HL-60 (cell line): Measurements from ENCODE around the gene MSLN.

Experiments
- DNase-seq, 2 experiments: peaks; one replicate each; pipeline ENCODE4 v3.0.0-alpha.2; 2010 to 2020; ENCODE audit warnings: low read depth in 1 of 2, low spot score in 1 of 2
- H3K27ac ChIP-seq: fragments of 250-450 bp; sonication (Bioruptor Pico); replicated peaks from 2 replicates; pipeline ENCODE4 v1.5.1; 2020; ENCODE audit warnings: mild to moderate bottlenecking, moderate library complexity
- H3K27me3 ChIP-seq: fragments of 250-450 bp; sonication (Bioruptor Pico); 2 replicates; pipeline ENCODE4 v1.5.1; 2021; ENCODE audit warnings: mild to moderate bottlenecking, moderate library complexity; ENCODE audit not compliant: insufficient read depth, poor library complexity, severe bottlenecking
- H3K4me3 ChIP-seq: replicated peaks from 2 replicates; pipeline ENCODE4 v1.5.1; 2011; ENCODE audit warnings: mild to moderate bottlenecking, control low read depth, low read length; ENCODE audit not compliant: insufficient read depth
- CTCF ChIP-seq: IDR thresholded peaks from one replicate; pipeline ENCODE4 v1.5.1; 2011; ENCODE audit warnings: low read length, control low read depth, inconsistent platforms; ENCODE audit not compliant: insufficient read depth
- GABPA ChIP-seq: IDR thresholded peaks from 2 replicates; pipeline ENCODE4 v1.6.1; 2012; ENCODE audit warnings: low read depth
- POLR2AphosphoS5 ChIP-seq: IDR thresholded peaks from 2 replicates; pipeline ENCODE4 v1.6.1; 2012; ENCODE audit warnings: low read depth
- SPI1 ChIP-seq: IDR thresholded peaks from 2 replicates; pipeline ENCODE4 v1.6.1; 2012; ENCODE audit warnings: low read depth, mild to moderate bottlenecking, borderline replicate concordance
- TF ChIP-seq, protein P1 (sequence below): IDR thresholded peaks from 2 replicates; pipeline ENCODE4 v1.6.1; 2012; ENCODE audit warnings: low read depth; ENCODE audit not compliant: insufficient replicate concordance

Gene MSLN

GRCh38 chr16:794091-794822, 33.7 kb downstream of the MSLN start:
- Histone ChIP-seq H3K27me3 (no peaks in the 10 kb centered on the region), H3K4me3 (no peak overlapping the region), H3K27ac (no peak overlapping the region)
- TF ChIP-seq CTCF, result no peak
- TF ChIP-seq, protein P1, sequence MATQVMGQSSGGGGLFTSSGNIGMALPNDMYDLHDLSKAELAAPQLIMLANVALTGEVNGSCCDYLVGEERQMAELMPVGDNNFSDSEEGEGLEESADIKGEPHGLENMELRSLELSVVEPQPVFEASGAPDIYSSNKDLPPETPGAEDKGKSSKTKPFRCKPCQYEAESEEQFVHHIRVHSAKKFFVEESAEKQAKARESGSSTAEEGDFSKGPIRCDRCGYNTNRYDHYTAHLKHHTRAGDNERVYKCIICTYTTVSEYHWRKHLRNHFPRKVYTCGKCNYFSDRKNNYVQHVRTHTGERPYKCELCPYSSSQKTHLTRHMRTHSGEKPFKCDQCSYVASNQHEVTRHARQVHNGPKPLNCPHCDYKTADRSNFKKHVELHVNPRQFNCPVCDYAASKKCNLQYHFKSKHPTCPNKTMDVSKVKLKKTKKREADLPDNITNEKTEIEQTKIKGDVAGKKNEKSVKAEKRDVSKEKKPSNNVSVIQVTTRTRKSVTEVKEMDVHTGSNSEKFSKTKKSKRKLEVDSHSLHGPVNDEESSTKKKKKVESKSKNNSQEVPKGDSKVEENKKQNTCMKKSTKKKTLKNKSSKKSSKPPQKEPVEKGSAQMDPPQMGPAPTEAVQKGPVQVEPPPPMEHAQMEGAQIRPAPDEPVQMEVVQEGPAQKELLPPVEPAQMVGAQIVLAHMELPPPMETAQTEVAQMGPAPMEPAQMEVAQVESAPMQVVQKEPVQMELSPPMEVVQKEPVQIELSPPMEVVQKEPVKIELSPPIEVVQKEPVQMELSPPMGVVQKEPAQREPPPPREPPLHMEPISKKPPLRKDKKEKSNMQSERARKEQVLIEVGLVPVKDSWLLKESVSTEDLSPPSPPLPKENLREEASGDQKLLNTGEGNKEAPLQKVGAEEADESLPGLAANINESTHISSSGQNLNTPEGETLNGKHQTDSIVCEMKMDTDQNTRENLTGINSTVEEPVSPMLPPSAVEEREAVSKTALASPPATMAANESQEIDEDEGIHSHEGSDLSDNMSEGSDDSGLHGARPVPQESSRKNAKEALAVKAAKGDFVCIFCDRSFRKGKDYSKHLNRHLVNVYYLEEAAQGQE, result no peak
- TF ChIP-seq POLR2AphosphoS5, result no peak
- no peak for TF ChIP-seq GABPA
- TF ChIP-seq SPI1, result no peak
- no peak for DNase-seq

- TF ChIP-seq, protein P1, result no peak
- TF ChIP-seq CTCF, result no peak
- no peak for TF ChIP-seq SPI1
- no peak for TF ChIP-seq POLR2AphosphoS5
- TF ChIP-seq GABPA, result no peak
- H3K27ac ChIP-seq, result no peak overlapping the region
- DNase-seq, result no peak
- H3K27me3 ChIP-seq, result peaks cover 1% of the 10 kb centered on the region
- H3K4me3 ChIP-seq, result no peak overlapping the region
Measured at GRCh38 chr16:794853-795466, 34.4 kb downstream of the MSLN start.

DNA sequence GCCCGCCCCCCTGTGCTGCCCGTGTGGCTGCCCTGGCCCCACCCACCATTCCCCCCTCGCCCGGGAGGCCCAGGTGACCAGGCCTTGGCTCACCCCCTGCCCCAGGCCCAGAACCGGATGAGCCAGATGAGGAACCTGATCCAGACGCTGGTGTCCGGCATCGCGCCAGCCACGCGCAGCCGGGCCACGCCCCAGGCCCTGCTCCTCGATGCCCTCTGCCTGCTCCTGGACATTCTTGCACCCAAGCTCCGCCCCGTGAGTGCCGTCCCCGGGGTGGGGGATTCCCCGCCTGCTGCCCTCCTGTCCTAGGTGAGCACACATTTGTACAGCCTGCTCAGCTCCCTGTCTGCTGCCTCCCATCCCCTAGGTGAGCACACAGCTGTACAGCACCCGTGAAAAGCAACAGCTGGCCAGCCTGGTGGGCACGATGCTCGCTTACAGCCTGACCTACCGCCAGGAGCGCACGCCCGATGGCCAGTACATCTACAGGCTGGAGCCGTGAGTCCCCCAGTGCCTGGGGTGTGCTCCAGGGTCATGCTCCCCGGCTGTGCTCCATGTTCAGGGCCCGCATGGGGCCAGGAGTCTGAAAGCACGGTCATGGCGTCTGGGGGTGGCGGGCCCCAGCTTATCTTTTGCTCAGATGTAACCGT, 35.2 kb downstream of the MSLN start:
- Histone ChIP-seq H3K27me3 (peaks cover 9% of the 10 kb centered on the region), H3K27ac (no peak overlapping the region), H3K4me3 (no peak overlapping the region)
- no peak for DNase-seq
- TF ChIP-seq, protein P1, result no peak
- TF ChIP-seq CTCF (no peak), POLR2AphosphoS5 (no peak), SPI1 (no peak), GABPA (no peak)
